Fibroblast of skin of back (primary cell): ENCODE results near the gene PMF1.
A peak's percentile ranks its signal among the peaks of the same experiment; 100 is the strongest.
"Not testable (repeated sequence)": the region's sequence is repeated elsewhere in the genome, so short reads cannot be mapped to it uniquely, and the experiment has no call there.

Source experiments
- DNase-seq: peaks from one replicate; pipeline ENCODE4 v3.0.0-alpha.2; 2013

Gene PMF1

DNA sequence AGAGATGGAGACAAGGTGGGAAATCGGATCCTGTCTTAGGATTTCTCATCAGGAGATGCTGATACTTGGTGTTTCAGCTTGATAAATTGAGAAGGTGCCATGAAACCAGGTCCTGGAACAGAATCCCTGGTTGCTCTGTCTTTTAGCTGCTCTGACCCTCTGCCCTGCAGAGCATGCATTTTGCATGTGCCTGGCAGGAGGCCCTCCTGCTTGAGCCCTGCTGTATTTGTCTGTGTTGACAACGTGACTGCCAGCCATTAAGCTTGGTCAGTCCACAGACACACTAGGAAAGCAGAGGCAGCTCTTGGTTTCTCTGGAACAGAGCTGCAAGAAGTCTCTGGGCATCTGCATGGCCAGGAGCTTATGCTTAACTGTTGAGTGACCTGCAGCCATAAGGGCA is 16.4 kb upstream of the PMF1 start:
- no peak for DNase-seq

DNA sequence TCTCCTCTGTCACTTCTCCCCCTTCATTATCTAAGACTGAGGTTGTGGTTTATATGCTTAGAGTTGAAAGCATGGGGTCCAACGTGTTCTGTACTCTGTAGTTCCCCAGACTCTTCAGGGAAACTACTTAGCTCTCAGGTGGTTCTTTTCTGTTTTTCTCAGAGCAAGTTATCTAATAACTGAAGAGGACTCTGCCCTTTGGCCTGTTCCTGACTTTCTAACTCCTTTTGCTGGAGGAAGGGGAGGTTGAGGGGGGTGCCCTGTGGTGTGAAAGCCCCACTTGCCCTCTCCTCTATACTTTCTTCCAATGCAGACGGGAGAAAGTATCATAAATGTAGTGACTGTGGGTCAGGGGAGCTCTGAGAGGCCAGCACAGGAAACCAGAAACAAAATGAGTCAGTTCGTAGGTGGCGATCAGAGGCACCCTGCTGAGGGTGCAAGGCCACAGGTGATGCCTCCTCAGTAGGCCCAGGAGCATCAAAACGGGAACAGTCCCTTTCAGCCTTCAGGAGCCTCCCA is 13.9 kb upstream of the PMF1 start:
- DNase-seq, result no peak

DNA sequence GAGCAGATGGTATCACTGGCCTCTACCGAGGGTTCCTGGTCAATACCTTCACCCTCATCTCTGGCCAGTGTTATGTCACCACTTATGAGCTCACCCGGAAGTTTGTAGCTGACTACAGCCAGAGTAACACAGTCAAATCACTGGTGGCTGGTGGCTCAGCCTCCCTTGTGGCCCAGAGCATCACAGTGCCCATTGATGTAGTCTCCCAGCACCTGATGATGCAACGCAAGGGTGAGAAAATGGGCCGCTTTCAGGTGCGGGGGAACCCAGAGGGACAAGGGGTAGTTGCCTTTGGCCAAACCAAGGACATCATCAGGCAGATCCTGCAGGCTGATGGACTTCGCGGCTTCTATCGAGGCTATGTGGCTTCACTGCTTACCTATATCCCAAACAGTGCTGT is 12.8 kb upstream of the PMF1 start:
- DNase-seq, result no peak

DNA sequence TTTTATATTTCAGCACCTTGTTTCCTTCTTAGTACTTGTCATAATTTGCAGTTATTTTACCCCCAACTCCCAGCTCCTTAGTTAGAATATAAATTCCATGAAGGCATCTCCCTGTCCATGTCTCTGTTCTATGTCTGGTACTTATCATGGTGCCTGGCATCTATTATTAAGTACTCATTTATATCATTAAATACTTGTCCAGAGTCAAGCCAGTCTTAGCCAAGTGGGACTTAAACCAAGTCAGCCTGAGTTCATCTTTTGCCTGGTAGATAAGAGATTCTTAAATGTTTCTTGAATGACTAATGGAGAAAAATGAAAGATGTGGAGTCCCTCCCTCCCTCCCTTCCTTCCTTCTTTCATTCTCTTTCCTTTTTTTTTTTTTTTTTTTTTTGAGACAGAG is 9.5 kb upstream of the PMF1 start:
- DNase-seq, result peak; percentile 69

DNA sequence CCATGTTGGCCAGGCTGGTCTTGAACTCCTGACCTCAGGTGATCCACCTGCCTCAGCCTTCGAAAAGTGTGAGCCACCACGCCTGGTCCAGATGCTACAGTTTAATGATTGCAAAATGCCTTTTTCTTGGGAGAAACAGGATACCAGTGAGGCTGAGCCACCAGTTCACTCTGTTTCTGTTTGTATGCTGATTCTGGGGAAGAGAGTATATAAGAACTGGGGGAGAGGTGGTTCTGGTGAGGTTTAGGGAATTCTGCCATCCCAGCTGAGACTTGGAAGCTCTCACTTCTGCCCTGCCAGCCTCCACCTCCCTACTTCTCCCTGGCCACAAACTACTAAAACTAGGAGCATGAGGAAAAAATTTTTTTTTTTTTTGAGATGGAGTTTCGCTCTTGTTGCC is 8.1 kb upstream of the PMF1 start:
- no peak for DNase-seq

DNA sequence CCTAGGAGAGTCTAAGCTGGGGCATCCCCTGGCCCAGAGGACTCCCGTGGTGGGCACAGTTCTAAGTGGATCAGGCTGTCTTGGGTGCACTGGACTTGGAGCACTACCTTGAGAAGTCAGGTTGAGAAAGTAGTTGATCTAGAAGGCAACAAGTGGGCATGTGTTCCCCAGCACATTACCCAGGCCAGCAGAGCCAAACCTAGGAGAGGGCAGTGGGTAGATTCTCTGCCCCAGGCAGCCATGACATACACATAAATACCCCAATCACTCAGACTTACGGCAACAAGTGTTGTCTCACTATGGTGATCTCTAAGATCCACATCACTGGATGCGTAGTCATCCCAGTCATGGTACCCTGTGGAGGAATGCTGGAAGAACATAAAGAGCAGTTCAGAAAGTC is 1.6 kb upstream of the PMF1 start:
- no peak for DNase-seq

DNA sequence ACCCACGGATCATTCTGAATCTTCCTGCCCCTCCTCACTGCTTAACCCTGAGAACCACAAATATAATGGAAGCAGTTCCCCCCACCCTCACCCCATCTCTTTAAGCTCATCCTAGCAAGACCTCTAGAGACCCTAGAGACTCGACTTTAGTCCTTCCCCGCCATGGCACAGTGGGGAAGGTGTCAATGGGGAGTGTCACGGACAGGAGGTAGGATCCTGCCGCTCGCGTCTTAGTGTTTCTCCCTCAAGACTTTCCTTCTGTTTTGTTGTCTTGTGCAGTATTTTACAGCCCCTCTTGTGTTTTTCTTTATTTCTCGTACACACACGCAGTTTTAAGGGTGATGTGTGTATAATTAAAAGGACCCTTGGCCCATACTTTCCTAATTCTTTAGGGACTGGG is 677 bp upstream of the PMF1 start:
- DNase-seq, result no peak

DNA sequence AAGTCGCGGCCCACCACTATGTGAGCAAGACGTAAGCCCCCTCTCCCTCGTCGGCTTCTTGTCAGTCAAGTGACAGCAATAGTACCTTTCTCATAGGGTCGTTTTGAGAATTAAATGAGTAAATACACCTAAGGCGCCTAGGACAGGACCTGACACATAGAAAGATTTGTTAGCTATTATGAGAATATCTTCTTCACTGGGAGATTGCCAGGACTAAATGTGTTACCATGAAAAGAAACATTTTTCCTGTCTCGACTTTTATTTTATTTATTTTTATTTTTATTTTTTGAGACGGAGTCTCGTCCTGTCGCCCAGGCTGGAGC is 798 bp downstream of the PMF1 start:
- no peak for DNase-seq

DNA sequence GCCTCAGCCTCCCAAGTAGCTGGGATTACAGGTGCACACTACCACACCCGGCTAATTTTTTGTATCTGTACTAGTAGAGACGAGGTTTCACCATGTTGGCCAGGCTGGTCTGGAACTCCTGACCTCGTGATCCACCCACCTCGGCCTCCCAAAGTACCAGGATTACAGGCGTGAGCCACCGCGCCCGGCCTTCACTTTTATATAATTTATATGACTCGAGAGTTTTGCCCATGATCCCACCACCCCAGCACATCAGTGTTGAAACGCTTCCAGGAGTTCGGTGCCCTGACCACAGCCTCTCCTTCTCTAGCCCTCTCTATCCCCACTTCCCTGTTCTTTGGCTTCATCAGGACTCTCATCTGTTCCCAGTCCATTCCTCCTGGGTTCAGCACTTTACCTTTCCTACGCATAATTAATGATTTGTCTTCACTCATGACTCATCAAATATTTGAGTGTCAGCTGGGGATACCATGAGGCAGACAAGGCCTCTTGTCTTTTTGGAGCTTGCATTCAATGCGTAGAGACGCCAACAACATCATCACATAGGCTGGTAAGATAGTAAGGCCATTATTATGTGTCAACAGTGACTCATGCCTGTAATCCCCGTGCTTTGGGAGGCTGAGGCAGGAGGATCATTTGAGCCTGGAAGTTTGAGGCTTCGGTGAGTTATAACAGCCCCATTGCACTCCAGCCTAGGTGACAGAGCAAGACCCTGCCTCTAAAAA is 1.4 kb downstream of the PMF1 start:
- peak; percentile 59 for DNase-seq

DNA sequence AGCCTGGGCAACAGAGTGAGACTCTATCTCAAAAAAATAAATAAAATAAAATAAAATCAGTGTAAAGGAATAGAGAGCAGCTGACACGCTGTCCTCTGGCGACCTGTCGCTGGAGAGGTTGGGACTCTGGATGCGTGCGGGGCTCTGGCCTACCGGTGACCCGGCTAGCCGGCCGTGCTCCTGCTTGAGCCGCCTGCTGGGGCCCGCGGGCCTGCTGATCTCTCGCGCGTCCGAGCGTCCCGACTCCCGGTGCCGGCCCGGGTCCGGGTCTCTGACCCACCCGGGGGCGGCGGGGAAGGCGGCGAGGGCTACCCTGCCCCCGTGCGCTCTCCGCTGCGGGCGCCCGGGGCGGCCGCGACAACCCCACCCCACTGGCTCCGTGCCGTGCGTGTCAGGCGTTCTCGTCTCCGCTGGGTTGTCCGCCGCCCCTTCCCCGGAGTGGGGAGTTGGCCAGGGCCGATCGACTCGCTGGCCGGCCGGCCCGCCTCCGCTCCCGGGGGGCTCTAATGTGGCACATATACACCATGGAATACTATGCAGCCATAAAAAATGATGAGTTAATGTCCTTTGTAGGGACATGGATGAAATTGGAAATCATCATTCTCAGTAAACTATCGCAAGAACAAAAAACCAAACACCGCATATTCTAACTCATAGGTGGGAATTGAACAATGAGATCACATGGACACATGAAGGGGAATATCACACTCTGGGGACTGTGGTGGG is 3.7 kb downstream of the PMF1 start:
- not testable (repeated sequence) for DNase-seq

DNA sequence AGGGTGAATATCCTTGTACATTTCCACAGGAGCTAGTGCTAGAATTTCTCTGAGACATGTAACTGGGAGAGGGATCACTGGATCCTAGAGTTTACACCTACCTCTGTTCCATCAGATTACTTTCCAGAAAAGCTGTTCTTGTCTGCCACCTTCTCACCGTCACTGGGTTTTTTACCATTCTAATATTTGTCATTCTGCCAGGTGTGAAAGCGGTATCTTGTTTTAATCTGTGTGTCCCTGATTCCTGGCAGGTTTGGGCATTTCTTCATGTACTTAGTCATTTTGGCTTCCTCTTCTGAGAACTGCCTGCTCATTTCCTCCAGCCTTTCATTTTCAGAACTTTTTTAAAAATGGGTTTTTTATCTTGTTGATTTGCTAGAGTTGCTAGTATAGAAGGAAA is 5.1 kb downstream of the PMF1 start:
- no peak for DNase-seq

DNA sequence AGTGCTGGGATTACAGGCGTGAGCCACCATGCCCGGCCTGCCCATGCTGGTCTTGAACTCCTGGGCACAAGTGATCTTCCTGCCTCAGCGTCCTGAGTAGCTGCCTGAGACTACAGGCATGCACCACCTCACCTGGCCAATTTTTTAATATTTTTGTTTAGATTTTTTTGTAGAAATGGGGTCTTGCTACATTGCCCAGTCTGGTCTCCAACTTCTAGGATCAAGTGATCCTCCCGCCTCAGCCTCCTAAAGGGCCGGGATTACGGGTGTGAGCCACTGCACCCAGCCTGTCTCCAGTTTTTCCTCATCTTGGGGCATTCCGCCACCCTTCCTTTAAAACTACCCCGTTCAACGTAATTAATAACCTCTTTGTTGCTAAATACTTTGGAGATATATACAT is 7.4 kb downstream of the PMF1 start:
- no peak for DNase-seq

DNA sequence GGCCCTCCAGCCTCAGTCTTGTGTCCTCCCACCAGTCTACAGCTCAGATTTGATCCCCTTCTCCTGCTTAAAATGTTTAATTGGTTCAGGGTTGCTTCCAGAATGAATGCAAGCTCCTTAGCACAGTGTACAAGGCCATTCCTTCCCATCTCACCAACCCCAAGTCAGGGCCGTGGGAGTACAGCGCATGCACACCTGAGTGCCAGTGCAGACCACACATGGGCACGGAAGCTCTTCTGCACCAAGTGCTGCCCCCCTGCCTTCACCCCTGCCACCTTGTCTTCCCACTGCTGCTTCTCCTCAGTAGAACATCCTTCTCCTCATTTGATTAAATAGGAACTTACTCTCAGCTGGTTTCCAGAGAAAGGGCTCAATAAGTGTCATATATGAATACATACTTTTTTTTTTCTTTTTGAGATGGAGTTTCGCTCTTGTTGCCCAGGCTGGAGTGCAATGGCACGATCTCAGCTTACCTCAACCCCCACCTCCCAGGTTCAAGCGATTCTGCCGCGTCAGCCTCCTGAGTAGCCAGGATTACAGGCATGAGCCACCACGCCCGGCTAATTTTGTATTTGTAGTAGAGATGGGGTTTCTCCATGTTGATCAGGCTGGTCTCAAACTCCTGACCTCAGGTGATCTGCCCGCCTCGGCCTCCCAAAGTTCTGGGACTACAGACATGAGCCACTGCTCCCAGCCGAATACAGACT is 9.3 kb downstream of the PMF1 start:
- no peak for DNase-seq

DNA sequence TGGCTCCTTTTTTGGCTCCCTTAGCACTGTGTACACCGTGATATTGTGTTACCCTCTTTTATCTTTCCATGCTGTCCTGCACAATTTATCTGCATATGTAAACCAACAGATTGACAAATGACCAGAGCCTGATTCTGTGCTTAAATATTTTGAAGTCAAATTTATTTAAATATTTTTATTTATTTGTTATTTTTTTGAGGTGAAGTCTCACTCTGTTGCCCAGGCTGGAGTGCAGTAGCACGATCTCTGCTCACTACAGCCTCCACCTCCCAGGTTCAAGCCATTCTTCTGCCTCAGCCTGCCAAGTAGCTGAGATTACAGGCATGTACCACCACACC is 12.8 kb downstream of the PMF1 start:
- no peak for DNase-seq

DNA sequence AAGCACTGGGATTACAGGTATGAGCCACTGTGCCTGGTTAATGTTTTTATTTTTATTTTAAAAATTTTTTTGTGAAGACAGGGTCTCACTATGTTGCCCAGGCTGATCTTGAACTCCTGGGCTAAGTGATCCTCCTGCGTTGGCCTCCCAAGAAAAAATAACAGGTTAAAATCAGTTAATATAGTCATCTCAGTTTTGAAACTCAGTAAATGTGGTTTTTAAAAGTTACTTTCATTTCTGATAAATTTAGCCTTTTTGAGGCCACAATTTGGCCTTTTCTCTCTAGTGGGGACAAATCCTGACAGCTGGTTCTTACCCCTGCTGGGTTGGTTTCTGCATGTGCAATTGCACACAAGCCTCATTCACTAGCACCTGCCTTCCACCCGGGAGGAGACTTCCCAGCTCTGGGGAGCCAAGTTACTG is 13.3 kb downstream of the PMF1 start:
- DNase-seq, result no peak

DNA sequence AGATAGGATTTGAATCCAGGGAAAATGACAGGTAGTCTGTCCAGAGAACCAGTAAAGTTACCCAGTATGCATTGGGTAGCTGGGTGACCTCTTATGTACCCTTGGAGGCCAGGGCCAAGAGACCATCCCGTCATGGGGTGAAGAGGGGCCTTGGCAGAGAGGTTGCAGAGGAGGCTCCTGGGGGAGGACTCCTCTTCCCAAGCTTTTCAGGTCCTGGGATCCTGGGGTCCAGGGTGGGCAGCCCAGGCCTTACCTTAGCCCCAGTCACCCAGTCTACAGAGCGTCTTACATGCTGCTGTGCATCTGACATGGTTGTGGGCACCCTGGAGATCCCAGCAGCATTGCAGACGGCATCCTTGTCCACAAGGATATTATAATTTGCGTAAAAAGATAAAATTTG is 14.0 kb downstream of the PMF1 start:
- no peak for DNase-seq

DNA sequence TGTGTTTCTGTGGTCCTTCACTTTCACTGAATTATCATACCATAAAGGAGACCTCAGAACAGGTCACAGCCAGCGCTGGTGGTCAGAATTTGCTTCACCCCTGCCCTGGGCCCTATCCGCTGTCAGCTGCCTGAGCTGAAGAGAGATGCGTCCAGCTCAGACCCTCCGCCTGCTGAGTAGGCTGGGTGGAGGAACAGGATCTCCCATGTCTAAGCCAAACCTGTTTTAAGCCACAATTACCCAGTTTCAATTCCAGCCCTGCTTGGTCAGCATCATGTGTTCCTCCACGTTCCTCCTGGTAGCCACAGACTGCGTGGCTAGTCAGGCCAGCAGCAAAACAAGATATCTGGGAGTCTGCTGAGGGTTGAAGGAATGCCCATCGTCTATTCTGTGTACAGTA is 15.7 kb downstream of the PMF1 start:
- DNase-seq, result no peak

DNA sequence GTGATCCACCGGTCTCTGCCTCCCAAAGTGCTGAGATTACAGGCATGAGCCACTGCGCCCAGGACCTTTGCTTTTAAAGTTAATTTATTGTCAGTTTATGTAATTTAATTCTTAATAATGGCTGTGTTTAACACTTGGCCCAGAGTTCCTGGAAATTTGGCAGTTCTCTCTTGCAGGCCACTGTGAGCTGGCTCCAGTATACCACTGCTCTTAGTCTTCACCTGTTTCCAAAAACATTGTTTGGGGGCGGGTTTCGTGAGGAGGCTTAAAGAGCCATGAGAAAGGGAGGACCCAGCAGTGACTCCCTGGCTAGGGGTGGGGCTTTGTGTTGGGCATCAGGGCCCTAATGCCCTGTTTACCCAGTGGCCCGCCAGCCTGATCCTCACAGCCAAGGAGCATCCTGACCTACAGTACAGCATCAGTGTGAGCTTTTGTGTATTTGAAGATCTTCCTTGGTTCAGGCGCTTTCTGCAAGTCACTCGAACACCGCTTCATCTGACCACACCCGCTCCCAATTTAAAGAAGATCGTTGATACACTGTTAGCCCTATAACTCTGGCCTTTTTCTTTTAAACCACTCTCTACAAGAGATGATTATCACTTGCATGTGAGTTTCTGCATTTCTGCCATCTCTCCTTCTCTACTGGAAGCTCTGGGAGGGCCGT is 17.1 kb downstream of the PMF1 start:
- DNase-seq, result no peak

DNA sequence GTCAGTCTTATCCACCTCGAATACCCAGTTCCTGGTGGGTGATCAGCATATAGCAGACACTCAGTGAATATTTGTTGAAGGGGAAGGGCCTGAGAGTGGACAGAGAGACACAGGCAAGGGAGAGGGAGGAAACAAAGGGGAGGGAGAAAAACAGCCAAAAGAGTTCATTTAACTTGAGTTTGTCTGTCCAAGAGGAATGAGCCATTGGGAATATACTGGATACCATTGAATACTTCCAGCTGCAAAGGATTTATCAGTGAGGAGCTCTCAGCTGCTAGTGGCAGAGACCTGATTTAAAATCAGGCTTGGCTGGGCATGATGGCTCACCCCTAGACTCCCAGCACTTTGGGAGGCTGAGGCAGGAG is 17.6 kb downstream of the PMF1 start:
- no peak for DNase-seq

DNA sequence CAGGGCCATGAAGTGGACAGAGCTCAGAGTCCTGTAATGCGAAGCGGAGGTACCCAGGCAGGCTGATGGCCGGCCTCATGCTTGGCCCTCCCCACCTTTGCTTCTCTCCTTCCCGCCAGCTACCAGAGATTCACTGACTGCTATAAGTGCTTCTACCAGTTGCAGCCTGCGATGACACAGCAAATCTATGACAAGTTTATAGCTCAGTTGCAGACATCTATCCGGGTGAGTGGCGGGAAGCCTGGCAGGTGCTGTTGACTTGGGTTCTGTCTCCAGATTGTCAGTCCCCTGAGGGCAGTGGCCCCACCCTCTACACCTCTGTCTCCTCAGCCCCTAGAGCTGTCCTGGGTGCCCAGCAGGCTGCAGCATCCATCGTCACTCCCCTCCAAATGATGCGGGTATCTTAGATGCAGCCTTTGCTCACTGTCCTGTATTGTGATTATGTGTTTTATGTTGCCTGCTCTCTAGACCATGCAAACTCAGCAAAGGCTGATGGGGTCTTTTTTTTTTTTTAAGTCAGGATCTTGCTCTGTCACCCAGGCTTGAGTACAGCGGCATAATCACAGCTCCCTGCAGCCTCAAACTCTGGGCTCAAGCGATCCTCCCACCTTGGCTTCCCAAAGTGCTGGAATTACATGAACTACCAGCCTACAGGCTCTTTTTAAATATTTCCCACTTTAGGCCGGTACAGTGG is 19.5 kb downstream of the PMF1 start:
- no peak for DNase-seq

DNA sequence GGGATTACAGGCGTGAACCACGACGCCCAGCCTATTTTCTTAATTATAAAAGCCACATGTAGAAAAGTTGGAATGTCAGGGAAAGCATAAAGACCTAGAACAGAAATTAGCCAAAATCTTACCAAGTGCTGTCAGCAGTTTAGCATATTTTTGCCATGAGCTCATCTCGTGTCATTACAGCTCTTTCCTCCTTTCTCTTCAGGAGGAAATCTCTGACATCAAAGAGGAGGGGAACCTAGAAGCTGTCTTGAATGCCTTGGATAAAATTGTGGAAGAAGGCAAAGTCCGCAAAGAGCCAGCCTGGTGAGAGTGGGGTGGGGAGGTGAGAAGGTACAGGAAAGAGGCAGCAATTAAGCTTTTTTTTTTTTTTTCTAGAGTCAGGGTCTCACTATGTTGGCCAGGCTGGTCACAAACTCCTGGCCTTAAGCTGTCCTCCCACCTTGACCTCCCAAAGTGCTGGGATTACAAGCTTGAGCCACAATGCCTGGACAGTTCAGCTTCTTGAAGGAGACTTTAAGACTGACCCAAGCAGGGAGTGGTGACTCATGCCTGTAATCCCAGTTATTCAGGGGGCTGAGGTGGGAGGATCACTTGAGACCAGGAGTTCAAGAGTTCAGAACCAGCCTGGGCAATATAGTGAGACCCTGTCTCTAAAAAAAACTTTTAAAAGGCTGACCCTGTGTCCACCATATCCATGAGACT is 20.8 kb downstream of the PMF1 start:
- DNase-seq, result peak; percentile 88

DNA sequence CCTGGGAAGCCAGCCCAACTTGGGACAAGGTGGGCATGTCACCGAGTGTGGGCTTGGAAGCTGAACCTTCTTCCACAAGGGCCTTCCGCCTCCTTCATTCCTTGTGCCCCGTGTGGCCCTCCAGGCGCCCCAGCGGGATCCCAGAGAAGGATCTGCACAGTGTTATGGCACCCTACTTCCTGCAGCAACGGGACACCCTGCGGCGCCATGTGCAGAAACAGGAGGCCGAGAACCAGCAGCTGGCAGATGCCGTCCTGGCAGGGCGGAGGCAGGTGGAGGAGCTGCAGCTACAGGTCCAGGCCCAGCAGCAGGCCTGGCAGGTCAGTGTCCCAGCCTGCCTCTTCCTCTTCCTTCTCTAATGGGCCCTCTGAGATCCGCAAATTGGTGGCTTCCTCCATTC is 23.4 kb downstream of the PMF1 start:
- DNase-seq, result no peak
